GM23248 (cell line): ENCODE measurements around the gene CDKL5. TPM values are rescaled to one million over a fixed set of nuclear protein-coding genes. Genes with fewer than 3 reads are reported as not detected.

Experiments used
- DNase-seq: peaks from one replicate; pipeline ENCODE4 v3.0.0-alpha.2; 2015
- H2AFZ ChIP-seq: fragments of 200-600 bp; sonication (generic); 2 replicates; pipeline ENCODE4 v1.6.1; 2016; ENCODE audit warnings: antibody characterized with exemption
- H3F3A ChIP-seq: fragments of 200-600 bp; sonication (generic); 2 replicates; pipeline ENCODE4 v1.6.1; 2016; ENCODE audit warnings: mild to moderate bottlenecking, antibody characterized with exemption, mixed run types; ENCODE audit not compliant: insufficient read depth
- H3K27ac ChIP-seq: fragments of 200-600 bp; sonication (generic); 2 replicates; pipeline ENCODE4 v1.5.1; 2016; ENCODE audit warnings: mild to moderate bottlenecking
- H3K27me3 ChIP-seq: fragments of 200-600 bp; sonication (generic); replicated peaks from 2 replicates; pipeline ENCODE4 v1.6.1; 2016; ENCODE audit warnings: mild to moderate bottlenecking; ENCODE audit not compliant: insufficient read depth
- H3K36me3 ChIP-seq: fragments of 200-600 bp; sonication (generic); 2 replicates; pipeline ENCODE4 v1.6.1; 2016; ENCODE audit warnings: low read depth, mild to moderate bottlenecking
- H3K4me1 ChIP-seq: fragments of 200-600 bp; sonication (generic); 2 replicates; pipeline ENCODE4 v1.6.1; 2016; ENCODE audit warnings: mild to moderate bottlenecking; ENCODE audit not compliant: insufficient read depth
- H3K4me2 ChIP-seq: fragments of 200-600 bp; sonication (generic); one replicate; pipeline ENCODE4 v1.6.1; 2016; ENCODE audit warnings: mild to moderate bottlenecking; ENCODE audit not compliant: unreplicated experiment
- H3K4me3 ChIP-seq: fragments of 200-600 bp; sonication (generic); 2 replicates; pipeline ENCODE4 v1.5.1; 2016; ENCODE audit warnings: mild to moderate bottlenecking
- H3K79me2 ChIP-seq: fragments of 200-600 bp; sonication (generic); 2 replicates; pipeline ENCODE4 v1.6.1; 2016; ENCODE audit warnings: mild to moderate bottlenecking; ENCODE audit not compliant: insufficient read depth
- H3K9ac ChIP-seq: fragments of 200-600 bp; sonication (generic); 2 replicates; pipeline ENCODE4 v1.6.1; 2016; ENCODE audit warnings: mild to moderate bottlenecking
- H3K9me2 ChIP-seq: fragments of 200-600 bp; sonication (generic); 2 replicates; pipeline ENCODE4 v1.6.1; 2016; ENCODE audit warnings: mixed run types, mild to moderate bottlenecking, moderate library complexity; ENCODE audit not compliant: insufficient read depth
- H3K9me3 ChIP-seq: fragments of 200-600 bp; sonication (generic); one replicate; pipeline ENCODE4 v1.6.1; 2017; ENCODE audit warnings: low read depth
- H4K20me1 ChIP-seq: fragments of 200-600 bp; sonication (generic); 2 replicates; pipeline ENCODE4 v1.6.0; 2016; ENCODE audit not compliant: insufficient read depth
- EZH2 ChIP-seq: fragments of 200-600 bp; sonication (generic); IDR thresholded peaks from 2 replicates; pipeline ENCODE4 v1.6.1; 2018; ENCODE audit warnings: antibody characterized with exemption, mild to moderate bottlenecking; ENCODE audit not compliant: insufficient read depth, poor library complexity, severe bottlenecking
- EZH2phosphoT487 ChIP-seq: fragments of 200-600 bp; sonication (generic); IDR thresholded peaks from 2 replicates; pipeline ENCODE4 v1.6.1; 2018; ENCODE audit warnings: antibody characterized with exemption, moderate library complexity, mild to moderate bottlenecking, low read depth; ENCODE audit not compliant: insufficient read depth
- WGBS, 2 experiments: methylation state at CpG; one replicate each; pipeline ENCODE4 v1.1.6; 2015 to 2017; ENCODE audit warnings: low lambda C conversion rate in 2 of 2, low coverage in 1 of 2; ENCODE audit errors: missing lambda C conversion rate in 2 of 2; 5-methylcytosine and 5-hydroxymethylcytosine counted together
- in situ Hi-C: fragments of 300-500 bp; cut with MboI; formaldehyde crosslinking; loops from 2 replicates; pipeline ENCODE4 v1.15.0; 2020
- polyA plus RNA-seq: library from polyadenylated mRNA; unstranded; fragments of >200 nt; fragmentation: Nextera tagmentation; extraction: Ambion mirVana; gene quantifications from 2 replicates; pipeline ENCODE4 v1.2.1, GENCODE V29; 2016
- total RNA-seq: library from RNA; depleted of rRNA; stranded (reverse); fragments of >200 nt; shearing (Covaris generic); gene quantifications from 2 replicates; pipeline ENCODE4 v1.2.3, GENCODE V29; 2014

Gene CDKL5
- total and polyA plus RNA-seq, 2 experiments from 2014 or later, result 2.2 to 3.0 TPM

GRCh38 chrX:18591834-18592233 is 166.4 kb downstream of the CDKL5 start:
- H3K27me3 ChIP-seq, result no peaks in the 10 kb centered on the region
- TF ChIP-seq EZH2phosphoT487, result no peak
- H3K9ac ChIP-seq, result no peak overlapping the region
- in situ Hi-C loops, result no loop called here
- no peaks in the 10 kb centered on the region for H3K9me2 ChIP-seq
- H3K4me2 ChIP-seq, result no peak overlapping the region
- H3K4me1 ChIP-seq, result no peaks in the 10 kb centered on the region
- 95 to 100% methylated on average over 2 of the region's 2 CpGs for WGBS, 2 experiments
- H3K4me3 ChIP-seq, result no peak overlapping the region
- no peak overlapping the region for H2AFZ ChIP-seq
- no peaks in the 10 kb centered on the region for H3K79me2 ChIP-seq
- no peaks in the 10 kb centered on the region for H3K9me3 ChIP-seq
- no peaks in the 10 kb centered on the region for H3K36me3 ChIP-seq
- no peak overlapping the region for H3K27ac ChIP-seq
- no peaks in the 10 kb centered on the region for H3F3A ChIP-seq
- no peak for DNase-seq
- no peaks in the 10 kb centered on the region for H4K20me1 ChIP-seq

- TF ChIP-seq EZH2 (no peak), EZH2phosphoT487 (no peak)
- H3K4me3 ChIP-seq, result no peak overlapping the region
- H2AFZ ChIP-seq, result no peak overlapping the region
- H3K36me3 ChIP-seq, result no peaks in the 10 kb centered on the region
- H3K9ac ChIP-seq, result no peak overlapping the region
- H3K4me1 ChIP-seq, result no peaks in the 10 kb centered on the region
- H3K9me3 ChIP-seq, result no peaks in the 10 kb centered on the region
- 96 to 100% methylated on average over 2 of the region's 2 CpGs for WGBS, 2 experiments
- H4K20me1 ChIP-seq, result no peaks in the 10 kb centered on the region
- no peaks in the 10 kb centered on the region for H3F3A ChIP-seq
- no peak for DNase-seq
- no peak overlapping the region for H3K4me2 ChIP-seq
- in situ Hi-C loops, result no loop called here
- no peaks in the 10 kb centered on the region for H3K27me3 ChIP-seq
- H3K9me2 ChIP-seq, result no peaks in the 10 kb centered on the region
- no peak overlapping the region for H3K27ac ChIP-seq
- H3K79me2 ChIP-seq, result no peaks in the 10 kb centered on the region
Observed at GRCh38 chrX:18594079-18594478, 168.7 kb downstream of the CDKL5 start.

GRCh38 chrX:18596096-18596495 is 170.7 kb downstream of the CDKL5 start:
- H3K4me3 ChIP-seq, result no peak overlapping the region
- H2AFZ ChIP-seq, result no peak overlapping the region
- 38 to 64% methylated on average over 3 to 4 of the region's 4 CpGs for WGBS, 2 experiments
- no peak for DNase-seq
- no peaks in the 10 kb centered on the region for H3K79me2 ChIP-seq
- H3K4me2 ChIP-seq, result no peak overlapping the region
- H3K27ac ChIP-seq, result no peak overlapping the region
- no peak for TF ChIP-seq EZH2phosphoT487
- no peak for TF ChIP-seq EZH2
- no peaks in the 10 kb centered on the region for H3F3A ChIP-seq
- in situ Hi-C loops, result no loop called here
- no peaks in the 10 kb centered on the region for H3K9me2 ChIP-seq
- no peaks in the 10 kb centered on the region for H3K4me1 ChIP-seq
- H4K20me1 ChIP-seq, result no peaks in the 10 kb centered on the region
- H3K36me3 ChIP-seq, result no peaks in the 10 kb centered on the region
- H3K27me3 ChIP-seq, result no peaks in the 10 kb centered on the region
- no peaks in the 10 kb centered on the region for H3K9me3 ChIP-seq
- no peak overlapping the region for H3K9ac ChIP-seq

- TF ChIP-seq EZH2, result no peak
- no peak for TF ChIP-seq EZH2phosphoT487
Observed at GRCh38 chrX:18598413-18598812, 173.0 kb downstream of the CDKL5 start.

GRCh38 chrX:18607966-18608365 is 182.6 kb downstream of the CDKL5 start:
- no peak overlapping the region for H3K27ac ChIP-seq
- 75 to 86% methylated on average over 4 of the region's 4 CpGs for WGBS, 2 experiments
- no peaks in the 10 kb centered on the region for H4K20me1 ChIP-seq
- no peak overlapping the region for H3K4me3 ChIP-seq
- no peak overlapping the region for H3K9ac ChIP-seq
- in situ Hi-C loops, result no loop called here
- H3K79me2 ChIP-seq, result no peaks in the 10 kb centered on the region
- H3K4me1 ChIP-seq, result no peaks in the 10 kb centered on the region
- H2AFZ ChIP-seq, result no peak overlapping the region
- no peak overlapping the region for H3K4me2 ChIP-seq
- H3K36me3 ChIP-seq, result no peaks in the 10 kb centered on the region
- H3F3A ChIP-seq, result no peaks in the 10 kb centered on the region
- TF ChIP-seq EZH2phosphoT487 (no peak), EZH2 (no peak)
- H3K9me2 ChIP-seq, result no peaks in the 10 kb centered on the region
- H3K9me3 ChIP-seq, result no peaks in the 10 kb centered on the region
- no peaks in the 10 kb centered on the region for H3K27me3 ChIP-seq
- DNase-seq, result peak; percentile 7

More at GRCh38 chrX:18598413-18598812, 173.0 kb downstream of the CDKL5 start:
- H3K27ac ChIP-seq, result no peak overlapping the region
- no peak overlapping the region for H2AFZ ChIP-seq
- H3K4me1 ChIP-seq, result no peaks in the 10 kb centered on the region
- no peak overlapping the region for H3K9ac ChIP-seq
- H4K20me1 ChIP-seq, result no peaks in the 10 kb centered on the region
- H3F3A ChIP-seq, result no peaks in the 10 kb centered on the region
- no peaks in the 10 kb centered on the region for H3K36me3 ChIP-seq
- no peak overlapping the region for H3K4me3 ChIP-seq
- H3K79me2 ChIP-seq, result no peaks in the 10 kb centered on the region
- no peaks in the 10 kb centered on the region for H3K9me2 ChIP-seq
- in situ Hi-C loops, result no loop called here
- WGBS, 2 experiments, result 92 to 93% methylated on average over 2 of the region's 2 CpGs
- H3K9me3 ChIP-seq, result no peaks in the 10 kb centered on the region
- no peak overlapping the region for H3K4me2 ChIP-seq
- H3K27me3 ChIP-seq, result no peaks in the 10 kb centered on the region
- DNase-seq, result no peak
